NCI-H128 (cell line): ENCODE measurements around the gene DYDC1.
"Not testable (repeated sequence)": the region's sequence is repeated elsewhere in the genome, so short reads cannot be mapped to it uniquely, and the experiment has no call there.

Source experiments
- DNase-seq: peaks from one replicate; lab custom pipeline; 2025; ENCODE audit not compliant: unreplicated experiment; lab: John Stamatoyannopoulos, UW

DYDC1 gene

GRCh38 chr10:80344912-80345311, 11.6 kb downstream of the DYDC1 start:
- DNase-seq: no peak

GRCh38 chr10:80344276-80344675, 12.3 kb downstream of the DYDC1 start:
- no peak for DNase-seq

- no peak for DNase-seq
These were observed 22.6 kb downstream of the DYDC1 start for GRCh38 chr10:80333983-80334382.

GRCh38 chr10:80324891-80325364, 31.6 kb downstream of the DYDC1 start:
- no peak for DNase-seq

- DNase-seq: no peak
These were observed 32.5 kb downstream of the DYDC1 start for GRCh38 chr10:80324086-80324485.

- no peak for DNase-seq
These were observed 33.2 kb downstream of the DYDC1 start for GRCh38 chr10:80323311-80323710.

- no peak for DNase-seq
These were observed 33.8 kb downstream of the DYDC1 start for GRCh38 chr10:80322711-80323110.

- DNase-seq: no peak
These were observed 34.4 kb downstream of the DYDC1 start for GRCh38 chr10:80322158-80322557.

GRCh38 chr10:80321183-80321582, 35.4 kb downstream of the DYDC1 start:
- DNase-seq: no peak

GRCh38 chr10:80320377-80320776, 36.2 kb downstream of the DYDC1 start:
- no peak for DNase-seq

GRCh38 chr10:80319725-80320290, 36.7 kb downstream of the DYDC1 start:
- no peak for DNase-seq

GRCh38 chr10:80319318-80319717, 37.2 kb downstream of the DYDC1 start:
- no peak for DNase-seq

- DNase-seq: no peak
These were observed 37.8 kb downstream of the DYDC1 start for GRCh38 chr10:80318742-80319141.

GRCh38 chr10:80315391-80315790, 41.2 kb downstream of the DYDC1 start:
- DNase-seq: no peak

GRCh38 chr10:80313523-80313922, 43.0 kb downstream of the DYDC1 start:
- no peak for DNase-seq

- not testable (repeated sequence) for DNase-seq
These were observed 50.6 kb downstream of the DYDC1 start for GRCh38 chr10:80305989-80306388.

GRCh38 chr10:80296942-80297341, 59.6 kb downstream of the DYDC1 start:
- no peak for DNase-seq

GRCh38 chr10:80292607-80293239, 63.8 kb downstream of the DYDC1 start:
- no peak for DNase-seq

- no peak for DNase-seq
These were observed 65.9 kb downstream of the DYDC1 start for GRCh38 chr10:80290474-80291220.

- no peak for DNase-seq
These were observed 66.9 kb downstream of the DYDC1 start, which contains the start of gene MAT1A for GRCh38 chr10:80289451-80290287. Gene MAT1A (minus strand): TSS chr10:80289658. CDS start chr10:80289423, 235 bp downstream.

GRCh38 chr10:80288849-80289248, 67.7 kb downstream of the DYDC1 start:
- DNase-seq: no peak
